Hepatocyte (in vitro differentiated cells): ENCODE data around the gene ZNF638. TPM values are rescaled to one million over a fixed set of nuclear protein-coding genes. Genes with fewer than 3 reads are reported as not detected.

Source experiments
- DNase-seq: peaks from one replicate; pipeline ENCODE4 v3.0.0-alpha.2; 2016; ENCODE audit warnings: low spot score
- H2AFZ ChIP-seq: fragments of 200-600 bp; sonication (generic); 2 replicates; pipeline ENCODE4 v1.6.0; 2016; ENCODE audit warnings: antibody characterized with exemption, mild to moderate bottlenecking
- H3K27ac ChIP-seq: fragments of 200-600 bp; sonication (generic); 2 replicates; pipeline ENCODE4 v1.5.1; 2016; ENCODE audit warnings: mild to moderate bottlenecking
- H3K27me3 ChIP-seq: fragments of 200-600 bp; sonication (generic); 2 replicates; pipeline ENCODE4 v1.6.1; 2016
- H3K36me3 ChIP-seq: fragments of 200-600 bp; sonication (generic); replicated peaks from 2 replicates; pipeline ENCODE4 v1.5.1; 2016; ENCODE audit warnings: low read depth; ENCODE audit not compliant: insufficient read depth
- H3K4me1 ChIP-seq: fragments of 200-600 bp; sonication (generic); 2 replicates; pipeline ENCODE4 v1.5.1; 2016; ENCODE audit warnings: mild to moderate bottlenecking, moderate library complexity; ENCODE audit not compliant: insufficient read depth
- H3K4me2 ChIP-seq: fragments of 200-600 bp; sonication (generic); 2 replicates; pipeline ENCODE4 v1.6.0; 2016
- H3K4me3 ChIP-seq: fragments of 200-600 bp; sonication (generic); 2 replicates; pipeline ENCODE4 v1.5.1; 2016; ENCODE audit warnings: mild to moderate bottlenecking
- H3K79me2 ChIP-seq: fragments of 200-600 bp; sonication (generic); 2 replicates; pipeline ENCODE4 v1.6.0; 2017; ENCODE audit warnings: mild to moderate bottlenecking
- H3K9me2 ChIP-seq: fragments of 200-600 bp; sonication (generic); replicated peaks from 2 replicates; pipeline ENCODE4 v1.6.0; 2017; ENCODE audit warnings: mild to moderate bottlenecking; ENCODE audit not compliant: insufficient read depth
- H3K9me3 ChIP-seq: fragments of 200-600 bp; sonication (generic); 2 replicates; pipeline ENCODE4 v1.5.1; 2016; ENCODE audit warnings: low read depth, mild to moderate bottlenecking
- H4K20me1 ChIP-seq: fragments of 200-600 bp; sonication (generic); 2 replicates; pipeline ENCODE4 v1.6.0; 2016; ENCODE audit warnings: mild to moderate bottlenecking; ENCODE audit not compliant: insufficient read depth, poor library complexity, severe bottlenecking
- CTCF ChIP-seq: fragments of 200-600 bp; sonication (generic); IDR thresholded peaks from 2 replicates; pipeline ENCODE4 v1.5.1; 2016; ENCODE audit warnings: antibody characterized with exemption, mild to moderate bottlenecking; ENCODE audit not compliant: poor library complexity
- EZH2 ChIP-seq: fragments of 200-600 bp; sonication (generic); IDR thresholded peaks from 2 replicates; pipeline ENCODE4 v1.6.1; 2016; ENCODE audit warnings: antibody characterized with exemption, mild to moderate bottlenecking, borderline replicate concordance
- EZH2phosphoT487 ChIP-seq: fragments of 200-600 bp; sonication (generic); IDR thresholded peaks from one replicate; pipeline ENCODE4 v1.6.1; 2018; ENCODE audit warnings: antibody characterized with exemption, mild to moderate bottlenecking, low read depth, moderate library complexity; ENCODE audit not compliant: unreplicated experiment, severe bottlenecking
- WGBS: methylation state at CpG from one replicate; pipeline ENCODE4 v1.1.6; 2016; ENCODE audit warnings: low lambda C conversion rate; ENCODE audit errors: missing lambda C conversion rate; 5-methylcytosine and 5-hydroxymethylcytosine counted together
- polyA plus RNA-seq: library from polyadenylated mRNA; unstranded; fragments of >200 nt; fragmentation: Nextera tagmentation; extraction: Ambion mirVana; gene quantifications from 2 replicates; pipeline ENCODE4 v1.2.1, GENCODE V29; 2016
- total RNA-seq: library from RNA; depleted of rRNA; stranded (reverse); fragments of >200 nt; gene quantifications from 2 replicates; pipeline ENCODE4 v1.2.3, GENCODE V29; 2014

The ZNF638 gene
- total and polyA plus RNA-seq, 2 experiments from 2014 or later: 41.2 to 141 TPM

GRCh38 chr2:71481111-71481510 is 149.5 kb downstream of the ZNF638 start:
- H4K20me1 ChIP-seq: no peaks in the 10 kb centered on the region
- no peak for TF ChIP-seq EZH2
- TF ChIP-seq EZH2phosphoT487: no peak
- no peak for TF ChIP-seq CTCF
- no peak overlapping the region for H2AFZ ChIP-seq
- H3K4me3 ChIP-seq: no peak overlapping the region
- H3K36me3 ChIP-seq: no peaks in the 10 kb centered on the region
- H3K4me2 ChIP-seq: no peak overlapping the region
- no peaks in the 10 kb centered on the region for H3K4me1 ChIP-seq
- no peak for DNase-seq
- no peaks in the 10 kb centered on the region for H3K9me2 ChIP-seq
- H3K27me3 ChIP-seq: no peaks in the 10 kb centered on the region
- WGBS: 94% methylated on average over 4 of the region's 4 CpGs
- H3K27ac ChIP-seq: no peak overlapping the region
- H3K9me3 ChIP-seq: no peaks in the 10 kb centered on the region
- H3K79me2 ChIP-seq: no peaks in the 10 kb centered on the region

GRCh38 chr2:71482055-71482454 is 150.5 kb downstream of the ZNF638 start:
- Histone ChIP-seq H3K27me3 (no peaks in the 10 kb centered on the region), H2AFZ (no peak overlapping the region), H3K4me1 (no peaks in the 10 kb centered on the region), H3K9me2 (no peaks in the 10 kb centered on the region), H3K27ac (no peak overlapping the region), H4K20me1 (no peaks in the 10 kb centered on the region), H3K4me3 (no peak overlapping the region), H3K79me2 (no peaks in the 10 kb centered on the region), H3K4me2 (no peak overlapping the region), H3K9me3 (no peaks in the 10 kb centered on the region), H3K36me3 (no peaks in the 10 kb centered on the region)
- DNase-seq: no peak
- WGBS: 45% methylated on average over 4 of the region's 4 CpGs
- no peak for TF ChIP-seq EZH2
- no peak for TF ChIP-seq EZH2phosphoT487
- no peak for TF ChIP-seq CTCF

- TF ChIP-seq EZH2: no peak
- TF ChIP-seq EZH2phosphoT487: no peak
- no peak for TF ChIP-seq CTCF
- Histone ChIP-seq H3K4me1 (no peaks in the 10 kb centered on the region), H3K79me2 (no peaks in the 10 kb centered on the region), H3K36me3 (no peaks in the 10 kb centered on the region), H3K27me3 (no peaks in the 10 kb centered on the region), H3K9me2 (no peaks in the 10 kb centered on the region), H4K20me1 (no peaks in the 10 kb centered on the region), H2AFZ (no peak overlapping the region), H3K27ac (no peak overlapping the region), H3K9me3 (no peaks in the 10 kb centered on the region), H3K4me2 (no peak overlapping the region), H3K4me3 (no peak overlapping the region)
- 92% methylated on average over 10 of the region's 10 CpGs for WGBS
- no peak for DNase-seq
These were observed 151.7 kb downstream of the ZNF638 start for GRCh38 chr2:71483246-71483645.

- TF ChIP-seq EZH2 (no peak), CTCF (no peak), EZH2phosphoT487 (no peak)
- 96% methylated on average over 2 of the region's 2 CpGs for WGBS
These were observed 152.8 kb downstream of the ZNF638 start for GRCh38 chr2:71484354-71484753.

More at GRCh38 chr2:71484354-71484753, 152.8 kb downstream of the ZNF638 start:
- Histone ChIP-seq H3K27me3 (no peaks in the 10 kb centered on the region), H3K4me3 (no peak overlapping the region), H3K9me2 (no peaks in the 10 kb centered on the region), H3K27ac (no peak overlapping the region), H3K79me2 (no peaks in the 10 kb centered on the region), H3K9me3 (no peaks in the 10 kb centered on the region), H3K4me1 (no peaks in the 10 kb centered on the region), H3K36me3 (no peaks in the 10 kb centered on the region), H3K4me2 (no peak overlapping the region), H4K20me1 (no peaks in the 10 kb centered on the region), H2AFZ (no peak overlapping the region)
- DNase-seq: no peak
